IMR-90 (cell line): ENCODE results near the gene AUTS2. TPM values are rescaled to one million over a fixed set of nuclear protein-coding genes. Genes with fewer than 3 reads are reported as not detected.

Experiments used
- ATAC-seq: fragments of 200-7000 bp; cut with Tn5 transposase; 2 replicates; pipeline ENCODE4 v1.9.1; 2020; ENCODE audit warnings: low read depth, mild to moderate bottlenecking, moderate library complexity
- BruUV-seq: library from RNA; stranded (reverse); fragments of 400-500 nt; replicated peaks from 2 replicates; lab custom pipeline; 2021; lab: Mats Ljungman, UMichigan
- CTCF ChIA-PET: fragments of 300-600 bp; formaldehyde crosslinking; extraction: SDS; loops from one replicate; lab custom pipeline; 2021; ENCODE audit warnings: antibody characterized with exemption; lab: Yijun Ruan, JAX
- POLR2A ChIA-PET: fragments of 300-600 bp; sonication (Branson Sonifier 250); formaldehyde crosslinking; loops from one replicate; lab custom pipeline; 2022; ENCODE audit warnings: antibody characterized with exemption; ENCODE audit not compliant: unreplicated experiment; lab: Charles Lee
- DNase-seq: peaks from one replicate; pipeline ENCODE4 v3.0.0; 2013
- H2AFZ ChIP-seq: replicated peaks from 2 replicates; pipeline ENCODE3; 2013; ENCODE audit warnings: low read length, mild to moderate bottlenecking; ENCODE audit not compliant: poor library complexity
- H2AK5ac ChIP-seq: 2 replicates; pipeline ENCODE4 v1.6.1; 2013; ENCODE audit warnings: low read depth, low read length, inconsistent platforms
- H2AK9ac ChIP-seq: replicated peaks from 2 replicates; pipeline ENCODE3; 2013; ENCODE audit warnings: mild to moderate bottlenecking, low read depth, low read length, moderate library complexity; ENCODE audit not compliant: poor library complexity
- H2BK120ac ChIP-seq: 2 replicates; pipeline ENCODE4 v1.6.1; 2013; ENCODE audit warnings: low read depth, low read length, inconsistent platforms
- H2BK15ac ChIP-seq: 3 replicates; pipeline ENCODE4 v1.6.1; 2013; ENCODE audit warnings: low read depth, low read length, inconsistent platforms
- H2BK20ac ChIP-seq: 2 replicates; pipeline ENCODE4 v1.6.1; 2013; ENCODE audit warnings: low read depth, mild to moderate bottlenecking, inconsistent platforms, low read length, moderate library complexity
- H2BK5ac ChIP-seq: 2 replicates; pipeline ENCODE4 v1.6.1; 2013; ENCODE audit warnings: mild to moderate bottlenecking, low read depth, low read length, inconsistent platforms; ENCODE audit not compliant: poor library complexity, severe bottlenecking
- H3K14ac ChIP-seq: replicated peaks from 2 replicates; pipeline ENCODE4 v1.6.1; 2013; ENCODE audit warnings: low read depth, low read length, inconsistent platforms
- H3K18ac ChIP-seq: 2 replicates; pipeline ENCODE4 v1.6.1; 2013; ENCODE audit warnings: low read depth, low read length, control low read depth
- H3K23ac ChIP-seq: 2 replicates; pipeline ENCODE4 v1.6.1; 2013; ENCODE audit warnings: low read depth, low read length, inconsistent platforms
- H3K27ac ChIP-seq: 2 replicates; pipeline ENCODE4 v1.5.1; 2013; ENCODE audit warnings: mild to moderate bottlenecking, control low read depth, low read length; ENCODE audit not compliant: insufficient read depth
- H3K27me3 ChIP-seq: 2 replicates; pipeline ENCODE4 v1.6.1; 2013; ENCODE audit warnings: low read length; ENCODE audit not compliant: control insufficient read depth, insufficient read depth
- H3K36me3 ChIP-seq: 2 replicates; pipeline ENCODE4 v1.6.1; 2013; ENCODE audit warnings: low read length, mixed read lengths; ENCODE audit not compliant: control insufficient read depth, insufficient read depth
- H3K4ac ChIP-seq: 2 replicates; pipeline ENCODE4 v1.6.1; 2013; ENCODE audit warnings: low read depth, low read length, inconsistent platforms
- H3K4me1 ChIP-seq: 2 replicates; pipeline ENCODE4 v1.6.1; 2013; ENCODE audit warnings: low read length, mixed read lengths; ENCODE audit not compliant: control insufficient read depth, insufficient read depth
- H3K4me2 ChIP-seq: 2 replicates; pipeline ENCODE4 v1.6.1; 2013; ENCODE audit warnings: low read depth, mild to moderate bottlenecking, control low read depth, low read length, moderate library complexity
- H3K4me3 ChIP-seq: 2 replicates; pipeline ENCODE4 v1.5.1; 2013; ENCODE audit warnings: low read depth, mild to moderate bottlenecking, control low read depth, low read length, moderate library complexity; ENCODE audit not compliant: insufficient read depth
- H3K56ac ChIP-seq: 2 replicates; pipeline ENCODE4 v1.6.1; 2013; ENCODE audit warnings: low read length, inconsistent platforms; ENCODE audit not compliant: insufficient read depth; ENCODE audit errors: extremely low read depth
- H3K79me1 ChIP-seq, 2 experiments: 2 replicates each; pipeline ENCODE4 v1.6.1; 2013; ENCODE audit warnings: low read length in 2 of 2, inconsistent platforms in 1 of 2, low read depth in 1 of 2
- H3K9ac ChIP-seq: 2 replicates; pipeline ENCODE4 v1.6.1; 2013; ENCODE audit warnings: low read depth, low read length, control low read depth
- H3K9me1 ChIP-seq: 2 replicates; pipeline ENCODE4 v1.6.1; 2013; ENCODE audit warnings: low read length, inconsistent platforms; ENCODE audit not compliant: insufficient read depth
- H3K9me3 ChIP-seq: 2 replicates; pipeline ENCODE4 v1.6.1; 2013; ENCODE audit warnings: low read length; ENCODE audit not compliant: control insufficient read depth, insufficient read depth
- H4K20me1 ChIP-seq: 2 replicates; pipeline ENCODE4 v1.6.1; 2013; ENCODE audit warnings: low read length, inconsistent platforms; ENCODE audit not compliant: insufficient read depth
- H4K5ac ChIP-seq: 2 replicates; pipeline ENCODE4 v1.6.1; 2013; ENCODE audit warnings: mild to moderate bottlenecking, low read depth, low read length, control low read depth
- H4K8ac ChIP-seq, 2 experiments: 2 replicates each; pipeline ENCODE4 v1.6.1; 2013; ENCODE audit warnings: low read depth in 2 of 2, low read length in 2 of 2, control low read depth in 1 of 2, inconsistent platforms in 1 of 2
- H4K91ac ChIP-seq: 2 replicates; pipeline ENCODE4 v1.6.1; 2013; ENCODE audit warnings: low read depth, low read length, inconsistent platforms; ENCODE audit not compliant: insufficient read depth
- BHLHE40 ChIP-seq: fragments of 150-350 bp; IDR thresholded peaks from 2 replicates; pipeline ENCODE4 v1.6.1; 2016; ENCODE audit warnings: mild to moderate bottlenecking, low read depth, low read length
- CEBPB ChIP-seq: IDR thresholded peaks from 2 replicates; pipeline ENCODE4 v1.6.1; 2012; ENCODE audit warnings: low read depth, low read length, improper control_type of control experiment
- CHD1 ChIP-seq: IDR thresholded peaks from 2 replicates; pipeline ENCODE4 v1.6.1; 2012; ENCODE audit warnings: low read depth, low read length, improper control_type of control experiment
- FOS ChIP-seq: fragments of 150-350 bp; IDR thresholded peaks from 2 replicates; pipeline ENCODE4 v1.6.1; 2016; ENCODE audit warnings: low read depth, low read length
- NFE2L2 ChIP-seq: fragments of 150-350 bp; IDR thresholded peaks from 2 replicates; pipeline ENCODE4 v1.6.1; 2016; ENCODE audit warnings: low read depth, mild to moderate bottlenecking, low read length
- POLR2A ChIP-seq: IDR thresholded peaks from 2 replicates; pipeline ENCODE4 v1.6.1; 2012; ENCODE audit warnings: mild to moderate bottlenecking, low read depth, low read length
- RAD21 ChIP-seq: IDR thresholded peaks from 2 replicates; pipeline ENCODE4 v1.6.1; 2012; ENCODE audit warnings: low read length, improper control_type of control experiment
- RFX5 ChIP-seq: IDR thresholded peaks from 2 replicates; pipeline ENCODE4 v1.8.0; 2012; ENCODE audit warnings: low read depth, mild to moderate bottlenecking, low read length, moderate library complexity
- SMC3 ChIP-seq: fragments of 150-350 bp; IDR thresholded peaks from 2 replicates; pipeline ENCODE4 v1.6.1; 2016; ENCODE audit warnings: low read depth, mild to moderate bottlenecking, antibody characterized with exemption, low read length, moderate library complexity
- WGBS, 2 experiments: methylation state at CpG; one replicate each; pipeline versions ENCODE4 v1.1.5 to v1.1.7; 2013; ENCODE audit warnings: missing lambda C conversion rate in 2 of 2; ENCODE audit not compliant: insufficient read length in 1 of 2; ENCODE audit errors: extremely low coverage in 2 of 2; 5-methylcytosine and 5-hydroxymethylcytosine counted together
- dilution Hi-C: fragments of 300-500 bp; cut with HindIII; formaldehyde crosslinking; loops from one replicate; pipeline ENCODE4 v1.14.3; 2018; ENCODE audit warnings: low sequenced_read_pairs; ENCODE audit not compliant: unreplicated experiment
- in situ Hi-C: fragments of 300-500 bp; cut with MboI; formaldehyde crosslinking; loops from 3 replicates; pipeline ENCODE4 v1.14.3; 2019; ENCODE audit warnings: low sequenced_read_pairs, inconsistent platforms, mixed read lengths
- intact Hi-C: fragments of 100-400 bp; cut with micrococcal nuclease; formaldehyde crosslinking; loops from 2 replicates; pipeline ENCODE4 v1.10.0; 2022
- polyA plus RNA-seq, 3 experiments: library from polyadenylated mRNA; depleted of rRNA; stranded (reverse); fragments of >200 nt; gene quantifications; 2 replicates each; pipeline ENCODE4 v1.2.3, GENCODE V29; 2012; ENCODE audit warnings: low replicate concordance in 1 of 3
- total RNA-seq: library from RNA; depleted of rRNA; stranded (reverse); fragments of >200 nt; gene quantifications from 2 replicates; pipeline ENCODE4 v1.2.3, GENCODE V29; 2012
- TF ChIP-seq, protein P1 (sequence below): conservative IDR thresholded peaks from 2 replicates; pipeline ENCODE4 v1.5.1; 2012; ENCODE audit warnings: mild to moderate bottlenecking, low read depth, low read length, improper control_type of control experiment
- TF ChIP-seq, protein P2 (sequence below): fragments of 150-350 bp; IDR thresholded peaks from 2 replicates; pipeline ENCODE4 v1.6.1; 2016; ENCODE audit warnings: low read depth, mild to moderate bottlenecking, low read length, moderate library complexity, borderline replicate concordance
- TF ChIP-seq, protein P3 (sequence below): fragments of 150-350 bp; IDR thresholded peaks from 2 replicates; pipeline ENCODE4 v1.6.1; 2017; ENCODE audit warnings: mild to moderate bottlenecking, antibody characterized with exemption, low read length, low read depth

The AUTS2 gene
- total and polyA plus RNA-seq, 2 of the 4 experiments (the other 2 are of a cell fraction), result 0.90 to 3.0 TPM

DNA sequence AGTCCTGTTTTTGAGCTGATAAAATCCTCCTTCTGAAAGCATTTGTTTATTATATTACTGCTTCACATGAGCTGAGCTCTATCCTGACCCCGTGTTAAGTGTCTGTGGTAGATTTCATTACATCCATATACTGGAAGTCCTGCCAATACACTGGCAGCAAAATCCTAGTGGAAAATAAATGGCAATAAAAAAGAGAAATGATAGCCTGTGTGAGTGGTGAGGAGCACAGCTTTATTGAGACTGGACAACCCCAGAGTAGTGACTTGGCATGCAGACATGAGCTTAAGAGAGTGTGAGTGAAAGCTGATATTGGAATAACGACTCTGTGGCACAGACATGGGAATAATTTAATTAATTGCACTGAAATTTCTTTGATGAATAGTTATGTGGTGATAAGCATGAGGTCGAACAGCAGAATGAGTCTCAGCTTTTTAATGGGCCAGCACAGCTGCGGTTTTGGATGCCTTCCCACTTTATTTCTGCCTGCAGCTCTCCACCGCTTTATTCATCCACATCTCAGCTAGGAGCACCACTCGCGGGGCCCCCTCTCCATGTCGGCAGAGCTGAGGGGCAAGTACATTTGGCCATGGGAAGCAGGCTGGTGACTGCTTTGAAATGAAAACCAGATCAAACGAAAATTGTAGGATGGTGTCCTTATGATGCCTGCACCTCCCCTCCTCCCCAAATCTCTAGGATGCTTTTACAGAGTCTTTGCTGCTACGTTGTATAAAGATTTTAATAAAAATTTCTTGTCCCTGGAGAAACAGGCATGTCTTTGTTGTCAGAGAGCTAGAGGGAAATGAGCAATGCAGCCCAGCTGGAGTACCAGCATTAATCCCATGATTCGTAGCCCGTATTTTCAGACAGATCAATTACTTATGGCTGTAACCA is 494.3 kb downstream of the AUTS2 start (continued):
- no peak for TF ChIP-seq RAD21

DNA sequence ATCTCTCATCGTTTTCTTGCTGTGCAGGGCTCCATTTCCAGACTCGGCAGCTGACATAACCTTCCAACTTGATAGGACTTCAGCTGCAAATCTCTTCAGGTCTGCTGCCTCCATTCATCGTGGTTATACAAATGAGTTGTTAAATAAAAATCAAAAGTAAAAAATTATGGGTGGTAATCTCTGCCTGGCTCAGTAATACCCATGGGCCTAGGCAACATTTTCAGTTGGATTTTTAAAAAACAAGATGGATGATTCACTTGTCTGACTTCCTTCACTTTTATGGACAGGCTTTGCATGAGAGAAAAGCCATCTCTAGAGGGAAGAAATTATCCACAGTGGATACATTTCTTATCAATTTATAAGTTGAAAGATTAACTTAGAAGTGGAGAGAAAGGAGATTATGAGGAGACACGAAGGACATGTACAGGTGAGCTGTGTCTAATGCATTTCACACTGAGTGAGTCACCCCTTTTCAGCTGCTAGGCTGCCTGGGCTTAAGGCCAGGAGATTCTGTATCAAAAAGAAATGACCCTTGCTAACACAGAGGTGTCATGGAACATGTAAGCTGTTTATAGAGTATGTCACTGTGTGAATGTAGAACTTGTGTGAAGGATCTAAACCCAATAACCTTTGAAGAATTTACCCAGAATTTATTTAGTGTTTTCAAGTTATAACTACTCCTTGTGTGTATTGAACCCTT is 495.1 kb downstream of the AUTS2 start:
- in situ Hi-C loops, result no loop called here
- Histone ChIP-seq H2BK20ac (no peak overlapping the region), H3K9me1 (no peaks in the 10 kb centered on the region), H2AK5ac (no peak overlapping the region), H4K5ac (no peak overlapping the region), H3K18ac (no peak overlapping the region), H4K8ac (no peak overlapping the region), H3K27me3 (no peaks in the 10 kb centered on the region), H3K4ac (no peak overlapping the region), H2BK5ac (no peak overlapping the region), H3K4me2 (no peak overlapping the region), H2AFZ (no peak overlapping the region), H3K56ac (no peak overlapping the region), H3K23ac (no peak overlapping the region), H3K79me1 (no peaks in the 10 kb centered on the region), H3K4me1 (no peaks in the 10 kb centered on the region), H3K27ac (no peak overlapping the region), H2BK120ac (no peak overlapping the region), H3K9me3 (0 out of 2 replicates have a peak, but pooled peaks cover 2% of the 10 kb centered on the region), H2BK15ac (no peak overlapping the region), H2AK9ac (no peak overlapping the region), H4K20me1 (no peaks in the 10 kb centered on the region), H4K91ac (no peak overlapping the region), H3K36me3 (no peaks in the 10 kb centered on the region), H3K9ac (no peak overlapping the region), H3K14ac (no peak overlapping the region), H3K4me3 (no peak overlapping the region)
- ATAC-seq (no peak), DNase-seq (no peak)
- CTCF ChIA-PET, result interaction anchor here (0.6 kb wide), 1 partner anchor 588 kb away, joined by 3 read pairs; no protein-coding TSS in a partner anchor
- dilution Hi-C loops, result no loop called here
- BruUV-seq, result no TSS peak
- intact Hi-C loops, result no loop called here
- POLR2A ChIA-PET, result no interaction called here
- WGBS, 2 experiments, result no CpG with 5 or more reads among the region's 4 CpGs
- TF ChIP-seq BHLHE40 (no peak), POLR2A (no peak), CEBPB (no peak), NFE2L2 (no peak), FOS (no peak), RFX5 (no peak), CHD1 (no peak), SMC3 (no peak)
- TF ChIP-seq, protein P1, sequence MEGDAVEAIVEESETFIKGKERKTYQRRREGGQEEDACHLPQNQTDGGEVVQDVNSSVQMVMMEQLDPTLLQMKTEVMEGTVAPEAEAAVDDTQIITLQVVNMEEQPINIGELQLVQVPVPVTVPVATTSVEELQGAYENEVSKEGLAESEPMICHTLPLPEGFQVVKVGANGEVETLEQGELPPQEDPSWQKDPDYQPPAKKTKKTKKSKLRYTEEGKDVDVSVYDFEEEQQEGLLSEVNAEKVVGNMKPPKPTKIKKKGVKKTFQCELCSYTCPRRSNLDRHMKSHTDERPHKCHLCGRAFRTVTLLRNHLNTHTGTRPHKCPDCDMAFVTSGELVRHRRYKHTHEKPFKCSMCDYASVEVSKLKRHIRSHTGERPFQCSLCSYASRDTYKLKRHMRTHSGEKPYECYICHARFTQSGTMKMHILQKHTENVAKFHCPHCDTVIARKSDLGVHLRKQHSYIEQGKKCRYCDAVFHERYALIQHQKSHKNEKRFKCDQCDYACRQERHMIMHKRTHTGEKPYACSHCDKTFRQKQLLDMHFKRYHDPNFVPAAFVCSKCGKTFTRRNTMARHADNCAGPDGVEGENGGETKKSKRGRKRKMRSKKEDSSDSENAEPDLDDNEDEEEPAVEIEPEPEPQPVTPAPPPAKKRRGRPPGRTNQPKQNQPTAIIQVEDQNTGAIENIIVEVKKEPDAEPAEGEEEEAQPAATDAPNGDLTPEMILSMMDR, result no peak
- TF ChIP-seq, protein P2, sequence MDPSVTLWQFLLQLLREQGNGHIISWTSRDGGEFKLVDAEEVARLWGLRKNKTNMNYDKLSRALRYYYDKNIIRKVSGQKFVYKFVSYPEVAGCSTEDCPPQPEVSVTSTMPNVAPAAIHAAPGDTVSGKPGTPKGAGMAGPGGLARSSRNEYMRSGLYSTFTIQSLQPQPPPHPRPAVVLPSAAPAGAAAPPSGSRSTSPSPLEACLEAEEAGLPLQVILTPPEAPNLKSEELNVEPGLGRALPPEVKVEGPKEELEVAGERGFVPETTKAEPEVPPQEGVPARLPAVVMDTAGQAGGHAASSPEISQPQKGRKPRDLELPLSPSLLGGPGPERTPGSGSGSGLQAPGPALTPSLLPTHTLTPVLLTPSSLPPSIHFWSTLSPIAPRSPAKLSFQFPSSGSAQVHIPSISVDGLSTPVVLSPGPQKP, result no peak
- TF ChIP-seq, protein P3, sequence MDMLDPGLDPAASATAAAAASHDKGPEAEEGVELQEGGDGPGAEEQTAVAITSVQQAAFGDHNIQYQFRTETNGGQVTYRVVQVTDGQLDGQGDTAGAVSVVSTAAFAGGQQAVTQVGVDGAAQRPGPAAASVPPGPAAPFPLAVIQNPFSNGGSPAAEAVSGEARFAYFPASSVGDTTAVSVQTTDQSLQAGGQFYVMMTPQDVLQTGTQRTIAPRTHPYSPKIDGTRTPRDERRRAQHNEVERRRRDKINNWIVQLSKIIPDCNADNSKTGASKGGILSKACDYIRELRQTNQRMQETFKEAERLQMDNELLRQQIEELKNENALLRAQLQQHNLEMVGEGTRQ, result no peak
